Esophagus (tissue), 2 donors: ENCODE data around the gene AHRR. TPM values are rescaled to one million over a fixed set of nuclear protein-coding genes. Genes with fewer than 3 reads are reported as not detected.

Experiments
- H3K27ac ChIP-seq, 2 donors: one replicate each; pipeline ENCODE4 v1.5.1; 2013; ENCODE audit warnings: low read depth in 2 of 2, mild to moderate bottlenecking in 2 of 2, inconsistent platforms in 1 of 2, low read length in 1 of 2, moderate library complexity in 1 of 2
- H3K27me3 ChIP-seq, 2 donors: one replicate each; pipeline ENCODE4 v1.6.1; 2013; ENCODE audit warnings: low read length in 2 of 2, control low read depth in 1 of 2, mild to moderate bottlenecking in 1 of 2; ENCODE audit not compliant: insufficient read depth in 2 of 2, control insufficient read depth in 1 of 2
- H3K36me3 ChIP-seq, 2 donors: one replicate each; pipeline ENCODE4 v1.6.1; 2013; ENCODE audit warnings: low read length in 1 of 2; ENCODE audit not compliant: control insufficient read depth in 2 of 2, insufficient read depth in 2 of 2
- H3K4me1 ChIP-seq, 2 donors: one replicate each; pipeline ENCODE4 v1.6.1; 2013; ENCODE audit warnings: low read length in 1 of 2; ENCODE audit not compliant: control insufficient read depth in 2 of 2, insufficient read depth in 2 of 2
- H3K4me3 ChIP-seq, 2 donors: one replicate each; pipeline ENCODE4 v1.5.1; 2013; ENCODE audit warnings: low read length in 2 of 2, mild to moderate bottlenecking in 2 of 2, low read depth in 1 of 2, moderate library complexity in 1 of 2
- H3K9me3 ChIP-seq, 2 donors: one replicate each; pipeline ENCODE4 v1.6.1; 2013; ENCODE audit warnings: mild to moderate bottlenecking in 2 of 2, low read depth in 1 of 2, low read length in 1 of 2, moderate library complexity in 1 of 2; ENCODE audit not compliant: control insufficient read depth in 2 of 2, insufficient read depth in 1 of 2
- WGBS, 2 donors: extraction: QIAGEN DNeasy Blood & Tissue Kit; methylation state at CpG; one replicate each; pipeline ENCODE4 v1.1.7; 2013; 5-methylcytosine and 5-hydroxymethylcytosine counted together
- polyA plus RNA-seq, 2 donors: library from polyadenylated mRNA; stranded (reverse); fragments of 200-250 nt; gene quantifications; one replicate each; pipeline ENCODE4 v1.2.3, GENCODE V29; 2013
- donor health status: healthy with polysubstance abuse.
- donor health status: Bipolar disorder and iron deficiency.

AHRR gene
- polyA plus RNA-seq, 2 donors: 1.2 to 1.7 TPM

DNA sequence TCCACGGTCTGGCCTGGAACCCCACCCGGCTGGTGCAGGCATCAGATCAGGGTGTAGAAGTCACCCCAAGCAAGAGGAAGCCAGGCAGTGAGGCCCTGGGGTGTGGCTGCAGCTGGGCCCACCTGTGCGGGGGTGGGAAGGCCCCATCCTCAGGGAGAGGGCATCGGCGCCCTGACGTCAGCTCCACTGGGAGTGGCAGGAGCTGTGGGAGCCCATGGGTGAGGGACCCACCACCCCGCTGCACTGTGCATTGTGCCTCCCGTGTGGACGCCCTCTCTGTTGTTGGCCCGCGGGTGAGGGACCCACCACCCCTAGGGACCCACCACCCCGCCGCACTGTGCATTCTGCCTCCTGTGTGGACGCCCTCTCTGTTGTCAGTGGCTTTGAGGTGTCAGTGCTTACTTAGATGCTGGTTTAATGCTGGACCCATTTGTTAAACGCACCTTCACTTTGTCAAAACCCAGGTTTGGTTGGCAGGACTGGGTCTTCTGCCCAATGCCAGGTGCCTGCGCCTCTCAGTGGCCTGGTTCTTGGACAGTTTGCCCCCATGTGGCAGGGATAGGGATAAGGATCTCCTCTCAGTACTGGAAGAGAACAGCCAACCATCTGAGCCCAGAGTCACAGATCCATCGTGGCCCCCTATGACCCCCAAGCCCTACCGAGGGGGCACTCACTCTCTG lies 114.6 kb downstream of the AHRR start:
- Histone ChIP-seq H3K9me3 (no peaks in the 10 kb centered on the region), H3K27me3 (no peaks in the 10 kb centered on the region), H3K36me3 (no peaks in the 10 kb centered on the region), H3K4me3 (no peak overlapping the region), H3K27ac (no peak overlapping the region), H3K4me1 (peaks cover 0 to under 1% of the 10 kb centered on the region in 2 donors)
- 73 to 76% methylated on average over 18 of the region's 18 CpGs for WGBS, 2 donors

DNA sequence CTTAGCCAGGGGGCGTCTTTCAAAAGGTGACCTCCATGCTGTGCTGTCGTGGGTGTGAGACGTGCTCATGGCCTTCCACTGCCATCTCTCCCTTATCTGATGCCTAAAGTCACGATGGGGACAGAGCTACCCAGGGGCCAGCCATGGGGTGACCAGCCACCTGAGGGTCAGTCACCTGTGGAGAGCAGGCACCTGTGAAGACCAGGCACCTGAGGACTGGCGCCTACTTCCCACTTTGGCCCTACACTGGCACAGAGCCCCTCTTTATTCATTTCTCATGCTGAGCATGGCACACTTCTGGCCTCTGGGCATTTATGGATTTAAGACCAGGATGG lies 115.1 kb downstream of the AHRR start:
- no peaks in the 10 kb centered on the region for H3K36me3 ChIP-seq
- WGBS, 2 donors: 65 to 69% methylated on average over 5 of the region's 5 CpGs
- no peak overlapping the region for H3K4me3 ChIP-seq
- no peaks in the 10 kb centered on the region for H3K4me1 ChIP-seq
- no peaks in the 10 kb centered on the region for H3K27me3 ChIP-seq
- no peak overlapping the region for H3K27ac ChIP-seq
- H3K9me3 ChIP-seq: no peaks in the 10 kb centered on the region

- no peaks in the 10 kb centered on the region for H3K27me3 ChIP-seq
- no peaks in the 10 kb centered on the region for H3K9me3 ChIP-seq
- no peaks in the 10 kb centered on the region for H3K36me3 ChIP-seq
- no peak overlapping the region for H3K27ac ChIP-seq
- peaks cover 4 to 5% of the 10 kb centered on the region in 2 donors for H3K4me1 ChIP-seq
- H3K4me3 ChIP-seq: no peak overlapping the region
- 76 to 80% methylated on average over 18 of the region's 18 CpGs for WGBS, 2 donors
Measured at GRCh38 chr5:437281-437771, 115.8 kb downstream of the AHRR start.

GRCh38 chr5:438481-438981 lies 117.0 kb downstream of the AHRR start:
- Histone ChIP-seq H3K27me3 (no peaks in the 10 kb centered on the region), H3K4me1 (peaks cover 5 to 6% of the 10 kb centered on the region in 2 donors), H3K27ac (no peak overlapping the region), H3K36me3 (no peaks in the 10 kb centered on the region), H3K4me3 (no peak overlapping the region), H3K9me3 (no peaks in the 10 kb centered on the region)
- 75 to 77% methylated on average over 14 of the region's 14 CpGs for WGBS, 2 donors

DNA sequence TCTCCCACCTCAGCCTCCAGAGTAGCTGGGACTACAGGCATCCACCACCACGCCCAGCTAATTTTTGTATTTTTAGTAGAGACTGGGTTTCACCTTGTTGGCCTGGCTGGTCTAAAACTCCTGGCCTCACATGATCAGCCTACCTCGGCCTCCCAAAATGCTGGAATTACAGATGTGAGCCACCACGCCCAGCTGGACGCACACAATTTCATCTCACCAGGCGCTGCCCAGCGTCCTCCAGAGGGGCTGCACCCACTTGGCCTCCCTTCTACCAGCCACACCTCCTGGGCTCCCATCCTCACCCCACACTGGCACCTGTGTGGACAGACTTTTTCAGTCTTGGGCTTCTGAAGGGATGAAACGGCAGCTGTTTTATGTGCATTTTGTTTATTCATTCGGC lies 117.7 kb downstream of the AHRR start:
- H3K9me3 ChIP-seq: no peaks in the 10 kb centered on the region
- 81 to 83% methylated on average over 8 of the region's 8 CpGs for WGBS, 2 donors
- H3K27me3 ChIP-seq: no peaks in the 10 kb centered on the region

DNA sequence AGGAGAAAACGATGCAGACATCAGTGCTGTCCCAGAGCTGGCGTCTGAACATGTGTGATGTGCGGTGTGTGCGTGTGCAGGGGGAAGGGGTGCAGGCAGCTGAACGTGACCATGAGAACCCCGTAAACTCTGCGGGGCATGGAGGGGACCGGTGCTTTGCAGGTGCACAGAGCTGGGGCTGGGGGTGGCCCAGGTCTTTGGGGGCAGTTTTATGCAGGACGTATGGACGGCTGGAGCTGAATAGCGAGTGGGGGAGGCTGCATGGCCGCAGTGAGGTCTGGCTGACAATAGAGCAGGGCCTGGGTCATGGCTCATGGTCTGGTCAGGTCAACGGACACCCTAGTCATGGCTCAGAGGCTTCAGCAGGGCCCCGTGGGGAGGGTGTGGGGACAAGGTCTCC lies 118.1 kb downstream of the AHRR start:
- H3K9me3 ChIP-seq: no peaks in the 10 kb centered on the region

More for the DNA sequence above, 117.7 kb downstream of the AHRR start:
- no peaks in the 10 kb centered on the region for H3K36me3 ChIP-seq
- H3K27ac ChIP-seq: no peak overlapping the region
- H3K4me3 ChIP-seq: no peak overlapping the region
- peaks cover 8 to 10% of the 10 kb centered on the region in 2 donors for H3K4me1 ChIP-seq

DNA sequence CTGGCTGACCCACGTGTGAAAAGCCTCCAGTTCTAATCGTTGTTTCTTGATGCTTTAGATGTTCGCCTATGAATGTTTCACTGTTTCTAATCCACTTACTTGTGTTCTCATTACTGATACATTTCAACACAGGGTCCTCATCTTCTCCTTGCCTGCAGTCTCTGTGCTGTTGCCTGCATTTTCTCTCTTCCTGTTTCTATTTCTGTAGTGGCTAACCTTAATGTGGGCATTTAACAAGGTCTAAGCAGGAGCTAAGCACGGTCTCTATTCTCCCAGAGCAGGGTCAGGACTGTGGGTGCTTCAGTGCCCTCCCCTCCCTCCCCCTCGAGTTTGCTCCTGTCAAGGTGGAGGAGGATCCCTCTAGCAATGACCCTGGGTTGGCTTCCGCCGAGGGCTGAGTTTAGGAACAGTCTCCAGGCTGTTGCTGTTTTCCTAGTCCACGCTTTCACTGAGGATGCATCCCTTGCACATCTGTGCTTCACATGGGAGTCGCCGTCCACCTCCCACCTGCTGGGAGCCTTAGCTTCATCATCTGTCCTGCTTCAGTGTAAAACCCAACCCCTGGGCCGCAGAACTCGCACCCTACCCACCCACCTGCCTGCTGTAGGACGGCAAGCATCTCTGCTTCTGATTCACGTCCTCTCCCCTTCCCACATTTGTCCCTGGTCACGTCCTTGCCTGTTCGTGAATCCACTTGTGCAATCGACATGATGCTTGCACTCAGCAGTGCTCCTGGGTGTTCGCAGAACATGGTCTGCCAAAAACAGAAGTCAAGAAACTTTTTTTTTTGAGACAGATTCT lies 119.1 kb downstream of the AHRR start:
- Histone ChIP-seq H3K4me1 (peaks cover 8 to 10% of the 10 kb centered on the region in 2 donors), H3K4me3 (no peak overlapping the region), H3K27ac (no peak overlapping the region), H3K27me3 (no peaks in the 10 kb centered on the region), H3K36me3 (no peaks in the 10 kb centered on the region), H3K9me3 (no peaks in the 10 kb centered on the region)
- WGBS, 2 donors: 74 to 76% methylated on average over 18 of the region's 18 CpGs

More for the DNA sequence above, 118.1 kb downstream of the AHRR start:
- Histone ChIP-seq H3K27ac (no peak overlapping the region), H3K4me3 (no peak overlapping the region), H3K4me1 (peaks cover 8 to 10% of the 10 kb centered on the region in 2 donors), H3K27me3 (no peaks in the 10 kb centered on the region), H3K36me3 (no peaks in the 10 kb centered on the region)
- 73 to 78% methylated on average over 14 of the region's 14 CpGs for WGBS, 2 donors

- peaks cover 0 to 5% of the 10 kb centered on the region in 2 donors for H3K36me3 ChIP-seq
- H3K9me3 ChIP-seq: no peaks in the 10 kb centered on the region
- H3K27me3 ChIP-seq: no peaks in the 10 kb centered on the region
- H3K4me1 ChIP-seq: peaks cover 8 to 15% of the 10 kb centered on the region in 2 donors
- H3K27ac ChIP-seq: no peak overlapping the region
- H3K4me3 ChIP-seq: peak overlapping the region; percentile 89 to 99
- WGBS, 2 donors: 90 to 94% methylated on average over 5 of the region's 5 CpGs
Measured at GRCh38 chr5:441996-442334, 120.5 kb downstream of the AHRR start.

- Histone ChIP-seq H3K27me3 (no peaks in the 10 kb centered on the region), H3K4me1 (peaks cover 10 to 20% of the 10 kb centered on the region in 2 donors), H3K27ac (peak within 1 kb of the TSS; percentile 78 to 88), H3K9me3 (no peaks in the 10 kb centered on the region), H3K36me3 (peaks cover 1 to 10% of the 10 kb centered on the region in 2 donors), H3K4me3 (peak within 1 kb of the TSS; percentile 89 to 99)
- WGBS, 2 donors: 5 to 7% methylated on average over 44 to 73 of the region's 73 CpGs
Measured at GRCh38 chr5:442335-443238, 121.1 kb downstream of the AHRR start, which contains the start of gene EXOC3. Gene EXOC3 (plus strand): TSS chr5:443176. CDS start chr5:446206, 3,030 bp downstream.
